HepG2 (cell line): Measurements from ENCODE around the gene WDR41. TPM values are rescaled to one million over a fixed set of nuclear protein-coding genes. Genes with fewer than 3 reads are reported as not detected.

Experiments
- ATRX ChIP-seq: sonication (generic); formaldehyde crosslinking; IDR thresholded peaks from 2 replicates; pipeline ENCODE4 v1.4.0; 2020; ENCODE audit warnings: missing genetic modification reagents, borderline replicate concordance
- GMEB1 ChIP-seq: sonication (generic); formaldehyde crosslinking; IDR thresholded peaks from 2 replicates; pipeline ENCODE4 v1.5.1; 2020; ENCODE audit warnings: missing genetic modification reagents, mild to moderate bottlenecking, borderline replicate concordance
- HDAC2 ChIP-seq: sonication (generic); formaldehyde crosslinking; IDR thresholded peaks from 2 replicates; pipeline ENCODE4 v1.4.0; 2020; ENCODE audit warnings: missing genetic modification reagents
- JUN ChIP-seq: sonication (generic); formaldehyde crosslinking; IDR thresholded peaks from 2 replicates; pipeline ENCODE4 v1.4.0; 2020; ENCODE audit warnings: mild to moderate bottlenecking, missing genetic modification reagents
- MTERF4 ChIP-seq: sonication (generic); formaldehyde crosslinking; IDR thresholded peaks from 2 replicates; pipeline ENCODE4 v1.8.0; 2023; ENCODE audit warnings: mild to moderate bottlenecking, missing genetic modification reagents
- NFKB2 ChIP-seq: sonication (generic); formaldehyde crosslinking; IDR thresholded peaks from 2 replicates; pipeline ENCODE4 v1.4.0; 2020; ENCODE audit warnings: missing genetic modification reagents, borderline replicate concordance
- NPAS2 ChIP-seq: sonication (generic); formaldehyde crosslinking; IDR thresholded peaks from 2 replicates; pipeline ENCODE4 v1.8.0; 2022; ENCODE audit warnings: mild to moderate bottlenecking, missing genetic modification reagents, borderline replicate concordance
- SNAPC5 ChIP-seq: sonication (generic); formaldehyde crosslinking; IDR thresholded peaks from 2 replicates; pipeline ENCODE4 v1.8.1; 2023; ENCODE audit warnings: mild to moderate bottlenecking, missing genetic modification reagents, borderline replicate concordance
- TCF7L2 ChIP-seq: IDR thresholded peaks from 2 replicates; pipeline ENCODE4 v1.6.1; 2011; ENCODE audit warnings: mild to moderate bottlenecking, low read depth, low read length, moderate library complexity
- WIZ ChIP-seq: sonication (generic); formaldehyde crosslinking; IDR thresholded peaks from 2 replicates; pipeline ENCODE4 v1.5.1; 2020; ENCODE audit warnings: mild to moderate bottlenecking, missing genetic modification reagents
- ZMYM2 ChIP-seq: sonication (generic); formaldehyde crosslinking; IDR thresholded peaks from 2 replicates; pipeline ENCODE4 v1.8.0; 2022; ENCODE audit warnings: mild to moderate bottlenecking, missing genetic modification reagents
- ZNF318 ChIP-seq: sonication (generic); formaldehyde crosslinking; IDR thresholded peaks from 2 replicates; pipeline ENCODE4 v1.4.0; 2020; ENCODE audit warnings: mild to moderate bottlenecking, missing genetic modification reagents
- ZNF501 ChIP-seq: sonication (generic); formaldehyde crosslinking; IDR thresholded peaks from 2 replicates; pipeline ENCODE4 v1.5.1; 2020; ENCODE audit warnings: mild to moderate bottlenecking, moderate library complexity, missing genetic modification reagents
- ZNF557 ChIP-seq: sonication (generic); formaldehyde crosslinking; IDR thresholded peaks from 2 replicates; pipeline ENCODE4 v1.4.0; 2020; ENCODE audit warnings: missing genetic modification reagents
- ZNF598 ChIP-seq: sonication (generic); formaldehyde crosslinking; IDR thresholded peaks from 2 replicates; pipeline ENCODE4 v1.5.1; 2020; ENCODE audit warnings: mild to moderate bottlenecking, missing genetic modification reagents, borderline replicate concordance
- ZNF747 ChIP-seq: sonication (generic); formaldehyde crosslinking; IDR thresholded peaks from 2 replicates; pipeline ENCODE4 v1.8.1; 2023; ENCODE audit warnings: missing genetic modification reagents, mild to moderate bottlenecking, borderline replicate concordance
- ZNF775 ChIP-seq: sonication (generic); formaldehyde crosslinking; IDR thresholded peaks from 2 replicates; pipeline ENCODE4 v1.4.0; 2020; ENCODE audit warnings: missing genetic modification reagents, mild to moderate bottlenecking, moderate library complexity, borderline replicate concordance
- polyA plus RNA-seq, 8 experiments: library from polyadenylated mRNA; depleted of rRNA in 3 of 8; stranded (reverse) in 7 of 8; unstranded in 1 of 8; fragments of >200 nt; fragmentation: Illumina TruSeq in 4 of 8; extraction: Trizol in 4 of 8; gene quantifications; 2 replicates each; pipeline versions ENCODE4 v1.2.1 to v1.2.3, GENCODE V29; 2011 to 2016; ENCODE audit warnings: low read depth in 4 of 8, missing spikeins in 1 of 8, mixed read lengths in 1 of 8; ENCODE audit not compliant: insufficient read depth in 1 of 8
- total RNA-seq, 5 experiments: library from RNA; depleted of rRNA; stranded (reverse); fragments of >200 nt; fragmentation: Illumina TruSeq; extraction: Trizol; gene quantifications; 2 replicates each; pipeline ENCODE4 v1.2.3, GENCODE V29; 2016; ENCODE audit warnings: low read depth in 1 of 5

The WDR41 gene
- total and polyA plus RNA-seq, 2 of the 13 experiments (the other 11 are each of a cell fraction or from before 2014, with no cell fraction given): 18.9 to 39.3 TPM

GRCh38 chr5:77491783-77492652 lies at the start of gene WDR41 (continued):
- no peak for TF ChIP-seq NPAS2 (CRISPR knock-in tag)
- TF ChIP-seq ZNF598 (CRISPR knock-in tag): peak; percentile 92
- peak; percentile 71; the same call in 1 of the 2 replicates for TF ChIP-seq ZMYM2 (CRISPR knock-in tag)
- no peak for TF ChIP-seq ZNF318 (CRISPR knock-in tag)
- TF ChIP-seq ZNF747 (CRISPR knock-in tag): no peak; the same call in 1 of the 2 replicates
- TF ChIP-seq GMEB1 (CRISPR knock-in tag): peak; percentile 66; the same call in 1 of the 2 replicates
- TF ChIP-seq HDAC2 (CRISPR knock-in tag): peak; percentile 43
- TF ChIP-seq SNAPC5 (CRISPR knock-in tag): 0 out of 2 replicates have a peak, but pooled peaks have one; percentile 65
- peak; percentile 60; the same call in 1 of the 2 replicates for TF ChIP-seq JUN (CRISPR knock-in tag)
- TF ChIP-seq ATRX (CRISPR knock-in tag): no peak
- no peak for TF ChIP-seq ZNF775
- peak; percentile 89; the same call in 1 of the 2 replicates for TF ChIP-seq MTERF4 (CRISPR knock-in tag)
- peak; percentile 88 for TF ChIP-seq ZNF501 (CRISPR knock-in tag)
- TF ChIP-seq TCF7L2: no peak
- 0 out of 2 replicates have a peak, but pooled peaks have one; percentile 77 for TF ChIP-seq ZNF557
- peak; percentile 82; the same call in 1 of the 2 replicates for TF ChIP-seq NFKB2 (CRISPR knock-in tag)
- TF ChIP-seq WIZ (CRISPR knock-in tag): no peak; the same call in 1 of the 2 replicates
